GM21723 (cell line): ENCODE data around the gene ID2.

Source experiments
- ATAC-seq: cut with Tn5 transposase; IDR thresholded peaks from one replicate; pipeline ENCODE4 v1.9.1; 2021; ENCODE audit warnings: mild to moderate bottlenecking, moderate library complexity; ENCODE audit not compliant: unreplicated experiment

The ID2 gene

GRCh38 chr2:8667896-8668512, 13.9 kb upstream of the ID2 start:
- no peak for ATAC-seq

GRCh38 chr2:8669157-8669817, 12.6 kb upstream of the ID2 start:
- ATAC-seq = no peak

- ATAC-seq = no peak
Observed at GRCh38 chr2:8670580-8670979, 11.3 kb upstream of the ID2 start.

- no peak for ATAC-seq
Observed at GRCh38 chr2:8671176-8671575, 10.7 kb upstream of the ID2 start.

GRCh38 chr2:8671802-8672201, 10.1 kb upstream of the ID2 start:
- ATAC-seq = no peak

- ATAC-seq = no peak
Observed at GRCh38 chr2:8672940-8673339, 8.9 kb upstream of the ID2 start.

GRCh38 chr2:8673381-8673780, 8.5 kb upstream of the ID2 start:
- no peak for ATAC-seq

- no peak for ATAC-seq
Observed at GRCh38 chr2:8674420-8675009, 7.3 kb upstream of the ID2 start.

GRCh38 chr2:8675543-8675942, 6.3 kb upstream of the ID2 start:
- ATAC-seq = no peak

GRCh38 chr2:8676191-8676920, 5.5 kb upstream of the ID2 start:
- ATAC-seq = no peak

GRCh38 chr2:8676921-8677645, 4.8 kb upstream of the ID2 start:
- ATAC-seq = no peak

GRCh38 chr2:8677646-8678592, 3.9 kb upstream of the ID2 start:
- ATAC-seq = no peak

GRCh38 chr2:8678731-8679566, 2.9 kb upstream of the ID2 start:
- ATAC-seq = peak; percentile 67

- ATAC-seq = no peak
Observed at GRCh38 chr2:8679567-8679826, 2.4 kb upstream of the ID2 start.

GRCh38 chr2:8679827-8680731, 1.8 kb upstream of the ID2 start:
- ATAC-seq = no peak

- no peak for ATAC-seq
Observed at GRCh38 chr2:8680822-8681760, 765 bp upstream of the ID2 start.
